OCI-LY7 (cell line): ENCODE data around the gene ARHGAP24. TPM values are rescaled to one million over a fixed set of nuclear protein-coding genes. Genes with fewer than 3 reads are reported as not detected.

Experiments used
- BruUV-seq: library from RNA; stranded (reverse); fragments of 400-500 nt; replicated peaks from 2 replicates; lab custom pipeline; 2021; lab: Mats Ljungman, UMichigan
- CTCF ChIA-PET: fragments of 300-600 bp; sonication (Branson Sonifier 250); formaldehyde crosslinking; loops from one replicate; lab custom pipeline; 2022; ENCODE audit warnings: antibody characterized with exemption; ENCODE audit not compliant: unreplicated experiment; lab: Charles Lee
- POLR2A ChIA-PET: fragments of 300-600 bp; sonication (Branson Sonifier 250); formaldehyde crosslinking; loops from one replicate; lab custom pipeline; 2022; ENCODE audit warnings: antibody characterized with exemption; lab: Charles Lee
- DNase-seq: peaks from one replicate; pipeline ENCODE4 v3.0.0-alpha.2; 2015; ENCODE audit warnings: low spot score
- H2AFZ ChIP-seq: fragments of 200-600 bp; sonication (generic), shearing (Covaris generic); 2 replicates; pipeline ENCODE4 v1.6.1; 2014; ENCODE audit warnings: mild to moderate bottlenecking, antibody characterized with exemption, low read length, moderate library complexity
- H3K27ac ChIP-seq: fragments of 200-600 bp; sonication (generic); 2 replicates; pipeline ENCODE4 v1.5.1; 2014; ENCODE audit warnings: mixed run types, low read depth, mild to moderate bottlenecking, moderate library complexity, low read length, inconsistent platforms; ENCODE audit not compliant: poor library complexity, severe bottlenecking
- H3K36me3 ChIP-seq: fragments of 200-600 bp; sonication (generic); 2 replicates; pipeline ENCODE4 v1.6.1; 2014; ENCODE audit warnings: mild to moderate bottlenecking, antibody characterized with exemption, low read length, moderate library complexity, mixed read lengths; ENCODE audit not compliant: insufficient read depth
- H3K4me1 ChIP-seq: fragments of 200-600 bp; sonication (generic); 2 replicates; pipeline ENCODE4 v1.5.1; 2014; ENCODE audit warnings: mild to moderate bottlenecking, low read length; ENCODE audit not compliant: insufficient read depth, poor library complexity, severe bottlenecking
- H3K4me2 ChIP-seq: fragments of 200-600 bp; sonication (generic); 2 replicates; pipeline ENCODE4 v1.6.1; 2014; ENCODE audit warnings: mild to moderate bottlenecking, low read length
- H3K4me3 ChIP-seq: fragments of 200-600 bp; sonication (generic); 2 replicates; pipeline ENCODE4 v1.5.1; 2014; ENCODE audit warnings: mild to moderate bottlenecking, low read depth, low read length; ENCODE audit not compliant: poor library complexity, severe bottlenecking
- H3K79me2 ChIP-seq: fragments of 200-600 bp; sonication (generic); 2 replicates; pipeline ENCODE4 v1.6.1; 2016; ENCODE audit warnings: low read depth, mild to moderate bottlenecking, low read length, moderate library complexity, mixed read lengths; ENCODE audit not compliant: insufficient read depth
- H3K9me2 ChIP-seq: fragments of 200-600 bp; sonication (generic); 2 replicates; pipeline ENCODE4 v1.6.1; 2016; ENCODE audit warnings: mild to moderate bottlenecking, low read length, mixed read lengths; ENCODE audit not compliant: insufficient read depth
- H3K9me3 ChIP-seq: fragments of 200-600 bp; sonication (generic); 2 replicates; pipeline ENCODE4 v1.6.1; 2014; ENCODE audit warnings: mild to moderate bottlenecking, mixed run types, low read length, mixed read lengths
- H4K20me1 ChIP-seq: fragments of 200-600 bp; sonication (generic); 2 replicates; pipeline ENCODE4 v1.6.1; 2014; ENCODE audit warnings: mild to moderate bottlenecking, antibody characterized with exemption, low read length, moderate library complexity, mixed read lengths; ENCODE audit not compliant: insufficient read depth
- CTCF ChIP-seq: fragments of 200-600 bp; sonication (generic); conservative IDR thresholded peaks from 2 replicates; pipeline ENCODE4 v1.5.1; 2014; ENCODE audit warnings: mild to moderate bottlenecking, antibody characterized with exemption, low read length, moderate library complexity, mixed read lengths
- EZH2phosphoT487 ChIP-seq: fragments of 200-600 bp; sonication (generic); IDR thresholded peaks from 2 replicates; pipeline ENCODE4 v1.6.1; 2018; ENCODE audit warnings: low read depth, borderline replicate concordance, mild to moderate bottlenecking, mixed run types, antibody characterized with exemption, low read length, moderate library complexity, mixed read lengths
- intact Hi-C: fragments of 100-400 bp; cut with micrococcal nuclease; formaldehyde crosslinking; loops from one replicate; pipeline ENCODE4 v1.10.0; 2022; ENCODE audit not compliant: unreplicated experiment
- microRNA-seq: library from miRNA; unstranded; fragments of <30 nt; microRNA quantifications from one replicate; pipeline ENCODE4 v1.2.0, GENCODE V29; 2022; ENCODE audit warnings: borderline replicate concordance
- small RNA-seq: library from RNA; depleted of rRNA; stranded (forward); fragments of <200 nt; gene quantifications from one replicate; pipeline ENCODE3, GENCODE V24; 2014
- total RNA-seq, 2 experiments: library from RNA; depleted of rRNA in 1 of 2; stranded (reverse); fragments of >200 nt in 1 of 2; shearing (Covaris generic) in 1 of 2; gene quantifications; 2 replicates each; pipeline ENCODE4 v1.2.3, GENCODE V29; 2014 to 2022

Gene ARHGAP24
- total RNA-seq, 2 experiments from 2014 or later: 0.88 to 4.4 TPM

DNA sequence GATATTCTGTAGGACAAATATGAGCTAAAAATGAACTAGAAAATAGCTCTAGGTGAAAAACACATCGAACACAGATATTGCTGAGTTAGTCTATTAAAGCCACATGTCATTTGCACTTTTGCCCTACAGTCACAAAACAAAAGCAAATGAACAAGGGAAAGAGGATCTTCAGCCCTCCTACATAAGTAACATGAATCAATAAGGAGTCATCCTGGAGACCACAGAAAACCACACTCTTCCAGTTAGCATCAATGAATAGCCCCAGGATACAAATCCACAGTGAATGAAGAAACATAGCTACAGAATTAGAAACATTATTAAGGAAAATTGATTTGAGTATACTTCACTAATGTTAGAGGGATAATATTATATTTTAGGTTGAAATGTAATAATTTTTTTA, 573.5 kb downstream of the ARHGAP24 start:
- intact Hi-C loops: loop anchor here (10.0 kb wide), 1 partner anchor 904 kb away; no protein-coding TSS in a partner anchor
- H3K4me2 ChIP-seq: no peak overlapping the region
- no peaks in the 10 kb centered on the region for H3K9me2 ChIP-seq
- no peaks in the 10 kb centered on the region for H3K9me3 ChIP-seq
- H3K4me3 ChIP-seq: no peak overlapping the region
- BruUV-seq: no TSS peak
- H3K79me2 ChIP-seq: no peaks in the 10 kb centered on the region
- no peak for DNase-seq
- TF ChIP-seq EZH2phosphoT487: no peak
- no peak for TF ChIP-seq CTCF
- H3K36me3 ChIP-seq: no peaks in the 10 kb centered on the region
- H3K27ac ChIP-seq: no peak overlapping the region
- H3K4me1 ChIP-seq: no peaks in the 10 kb centered on the region
- no peaks in the 10 kb centered on the region for H4K20me1 ChIP-seq
- ChIA-PET CTCF (no interaction called here), POLR2A (interaction anchor here (0.7 kb wide), 1 partner anchor 193 kb away, joined by 6 read pairs; no protein-coding TSS in a partner anchor)
- no peak overlapping the region for H2AFZ ChIP-seq

- ChIA-PET POLR2A (interaction anchor here (1.0 to 1.8 kb wide), 2 partner anchors 8 to 34 kb away, joined by 4 to 6 read pairs; no protein-coding TSS in a partner anchor), CTCF (no interaction called here)
- intact Hi-C loops: no loop called here
- Histone ChIP-seq H3K4me3 (no peak overlapping the region), H3K36me3 (no peaks in the 10 kb centered on the region), H3K4me2 (no peak overlapping the region), H3K4me1 (no peaks in the 10 kb centered on the region), H3K9me2 (no peaks in the 10 kb centered on the region), H2AFZ (no peak overlapping the region), H3K79me2 (no peaks in the 10 kb centered on the region), H3K27ac (no peak overlapping the region), H3K9me3 (no peaks in the 10 kb centered on the region), H4K20me1 (no peaks in the 10 kb centered on the region)
- TF ChIP-seq CTCF (no peak), EZH2phosphoT487 (no peak)
- DNase-seq: no peak
- BruUV-seq: no TSS peak
Measured at GRCh38 chr4:86050496-86050895, 575.5 kb downstream of the ARHGAP24 start.

Small RNA genes lying within 50 kb of the gene (microRNA-seq; reads per million reads assigned to microRNA genes)
- gene MIR4451: not detected

Small RNA genes lying within 50 kb of the gene (small RNA-seq; reads per million reads assigned to genes)
- not detected for gene MIR4451
